IPS-11a (cell line): ENCODE data around the gene RLIM.

ENCODE experiments used
- H3K4me3 ChIP-seq: one replicate; pipeline ENCODE4 v1.5.1; 2013; ENCODE audit warnings: low read depth, low read length, control low read depth

RLIM gene

DNA sequence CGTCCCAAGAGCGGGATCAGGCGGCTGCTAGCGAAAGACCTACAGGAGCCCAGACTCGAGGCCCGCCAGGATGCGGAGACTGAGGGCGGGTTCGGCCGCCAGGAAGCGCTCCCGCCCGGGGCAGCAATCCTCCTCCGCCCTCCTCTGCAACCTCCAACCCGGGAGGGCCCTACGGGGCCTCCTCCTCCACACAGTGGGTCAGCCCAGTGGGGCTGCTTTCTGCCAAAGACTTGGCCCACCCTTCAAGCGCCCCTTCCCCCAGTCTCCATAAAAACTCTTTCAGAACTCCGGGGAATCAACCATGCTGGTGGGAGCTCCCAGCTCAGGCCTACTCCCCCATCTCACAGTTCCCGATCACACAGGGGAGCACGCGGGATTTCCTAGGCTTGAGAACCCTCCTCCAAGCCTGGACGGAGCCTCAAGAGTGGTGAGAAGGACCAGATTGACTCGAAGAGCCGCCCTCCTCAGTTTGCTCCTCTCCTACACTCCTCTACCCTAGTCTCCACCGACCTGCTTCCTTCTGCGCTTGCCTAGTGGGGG lies 77.5 kb downstream of the RLIM start:
- H3K4me3 ChIP-seq = peak overlapping the region; percentile 37

DNA sequence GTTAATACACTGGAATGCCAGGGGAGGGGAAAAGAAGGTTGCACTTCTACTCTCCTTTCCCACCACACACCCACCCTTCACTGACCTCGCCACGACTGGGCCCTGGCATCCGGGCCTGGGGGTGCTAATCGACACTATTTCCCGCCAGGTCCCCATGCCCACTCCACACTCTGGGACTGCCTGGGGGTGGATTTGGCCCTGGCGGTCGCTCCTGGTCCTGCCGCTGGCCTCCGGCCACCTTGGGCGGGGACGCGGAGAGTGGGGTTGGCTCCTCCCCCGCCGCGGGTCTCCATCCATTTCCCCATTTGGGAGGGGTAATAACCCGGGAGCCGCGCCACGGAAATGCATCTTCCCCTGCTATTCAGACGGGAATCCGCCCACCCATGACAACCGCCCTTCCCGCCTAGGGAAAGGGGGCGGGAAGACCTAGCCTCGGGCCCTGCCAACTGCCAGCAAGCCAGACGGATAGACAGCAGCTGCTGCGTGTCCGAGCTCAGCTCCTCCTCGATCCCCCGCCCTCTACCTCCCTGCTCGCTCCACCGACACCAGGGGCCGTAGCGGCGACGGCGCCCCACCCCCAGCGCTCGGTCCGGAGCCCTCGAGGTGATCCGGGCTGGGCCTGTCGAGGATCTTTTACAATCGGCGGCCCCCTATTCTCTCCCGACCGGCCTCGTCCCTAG lies 78.1 kb downstream of the RLIM start:
- peak overlapping the region; percentile 37 for H3K4me3 ChIP-seq

DNA sequence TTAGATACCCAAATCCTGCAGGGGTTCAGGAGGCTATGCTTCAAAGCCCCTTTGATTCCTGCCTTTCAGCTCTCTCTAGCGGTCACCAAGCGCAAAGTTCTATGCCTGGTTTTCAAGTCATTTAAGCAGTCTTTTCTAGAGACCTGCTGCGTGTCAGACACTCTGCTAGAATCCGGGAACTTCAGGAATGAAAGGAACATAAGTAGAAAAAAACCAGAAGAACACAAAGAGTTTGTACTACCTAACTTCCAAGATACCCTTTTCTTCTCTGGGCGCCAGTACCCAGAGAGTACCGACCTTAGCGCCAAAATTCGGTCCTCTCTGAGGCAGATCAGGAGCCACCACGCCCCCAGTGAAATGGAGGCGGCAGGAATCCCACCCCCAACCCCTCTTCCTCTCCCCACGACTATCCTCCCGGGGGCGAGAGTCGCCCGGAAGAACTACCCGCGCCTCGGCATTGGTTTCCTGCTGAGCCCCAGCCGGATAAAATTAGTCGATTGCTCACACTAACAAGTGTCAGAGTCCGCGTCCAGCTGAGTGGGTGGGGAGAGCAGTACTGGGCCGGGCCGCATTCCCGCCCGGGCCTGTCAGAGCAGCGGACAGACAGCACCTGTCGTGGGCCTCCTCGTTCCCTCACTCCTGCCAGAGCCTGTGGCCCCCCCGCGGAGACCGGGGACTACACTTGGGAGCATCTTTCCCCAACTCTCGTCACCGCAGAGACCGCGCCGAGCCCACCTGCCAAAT lies 78.8 kb downstream of the RLIM start:
- H3K4me3 ChIP-seq = peak overlapping the region; percentile 37
